HG02610 (cell line): ENCODE measurements around the gene BABAM2.

Experiments
- ATAC-seq: cut with Tn5 transposase; IDR thresholded peaks from one replicate; pipeline ENCODE4 v1.9.1; 2021; ENCODE audit warnings: mild to moderate bottlenecking, moderate library complexity; ENCODE audit not compliant: unreplicated experiment

BABAM2 gene

DNA sequence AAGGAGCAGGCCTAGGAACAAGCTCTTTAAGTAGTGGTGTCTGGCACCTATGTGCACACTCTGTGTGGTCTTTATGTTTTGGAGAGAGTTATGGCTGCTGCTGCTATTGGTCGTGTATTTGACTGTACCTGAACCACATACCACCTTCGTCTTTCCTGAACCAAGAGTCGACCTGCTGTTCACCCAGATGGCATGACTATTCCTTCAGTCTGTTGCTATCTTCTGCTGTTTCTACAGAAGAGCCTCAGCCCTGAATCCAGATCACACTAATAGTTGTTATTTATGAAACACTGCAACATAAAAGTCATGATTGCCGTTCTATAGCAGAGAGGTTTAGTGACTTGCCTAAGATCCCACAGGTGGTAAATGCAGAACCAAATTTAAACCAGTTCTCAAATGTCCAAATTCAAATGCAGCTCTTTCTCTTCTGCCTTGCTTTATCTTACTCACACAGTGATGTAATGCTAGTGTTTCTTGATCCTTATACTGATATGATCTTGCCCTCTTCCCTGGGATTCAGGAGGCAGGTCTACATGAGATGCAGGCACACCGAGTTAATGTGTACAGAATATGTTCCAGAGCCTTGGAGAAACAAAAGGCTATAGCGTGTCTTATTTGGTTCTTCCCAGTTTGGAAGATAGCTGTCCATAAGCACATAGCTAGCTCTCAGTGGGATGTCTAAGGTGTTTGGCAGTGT, 380.1 kb downstream of the BABAM2 start:
- no peak for ATAC-seq

DNA sequence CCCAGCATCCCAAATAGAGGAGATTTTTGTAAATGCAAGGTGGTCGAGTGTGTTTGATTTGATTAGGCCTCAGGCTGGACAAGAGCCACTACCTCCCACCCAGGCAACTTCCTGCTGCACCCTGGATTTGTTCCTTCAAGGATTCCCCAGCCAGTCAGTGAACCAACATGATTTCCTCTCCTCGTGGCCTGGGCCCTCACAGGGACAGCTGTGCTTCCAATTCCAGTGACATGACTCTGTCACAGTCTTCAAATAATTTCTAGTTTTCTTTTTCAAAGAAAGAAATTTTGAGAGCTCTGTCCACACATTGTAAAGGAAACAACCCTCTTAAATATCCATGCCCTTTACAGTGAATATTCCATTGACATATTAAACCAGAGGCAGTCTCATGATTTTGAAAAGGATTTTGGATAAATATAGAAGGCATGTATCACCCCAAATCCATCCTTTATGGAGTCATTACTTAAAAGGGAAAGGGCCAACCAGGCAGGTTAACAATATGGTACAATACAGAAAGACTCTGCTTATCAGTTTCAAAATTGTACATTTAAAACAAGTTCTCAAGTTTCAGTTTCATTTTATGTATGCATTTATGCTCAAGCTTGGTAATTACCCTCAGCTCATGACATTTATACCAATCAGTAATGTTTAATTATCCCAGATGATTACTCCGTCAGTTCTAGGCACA, 380.8 kb downstream of the BABAM2 start:
- no peak for ATAC-seq

DNA sequence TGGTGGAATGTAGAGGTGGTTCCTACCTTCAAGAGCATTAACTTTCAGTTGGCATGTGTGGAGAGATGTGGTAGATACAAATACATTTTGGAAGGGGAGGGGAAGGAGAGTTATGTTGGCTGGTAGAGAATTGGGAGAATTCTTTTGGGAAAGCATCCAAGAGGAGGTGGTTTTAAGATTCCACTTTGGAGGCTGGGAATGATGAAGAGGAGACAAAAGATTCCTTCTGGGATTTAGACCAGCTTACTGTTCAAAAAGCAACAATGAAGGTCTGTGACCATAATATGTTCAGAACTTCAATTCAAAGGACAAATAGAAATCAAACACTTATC, 381.4 kb downstream of the BABAM2 start:
- no peak for ATAC-seq

DNA sequence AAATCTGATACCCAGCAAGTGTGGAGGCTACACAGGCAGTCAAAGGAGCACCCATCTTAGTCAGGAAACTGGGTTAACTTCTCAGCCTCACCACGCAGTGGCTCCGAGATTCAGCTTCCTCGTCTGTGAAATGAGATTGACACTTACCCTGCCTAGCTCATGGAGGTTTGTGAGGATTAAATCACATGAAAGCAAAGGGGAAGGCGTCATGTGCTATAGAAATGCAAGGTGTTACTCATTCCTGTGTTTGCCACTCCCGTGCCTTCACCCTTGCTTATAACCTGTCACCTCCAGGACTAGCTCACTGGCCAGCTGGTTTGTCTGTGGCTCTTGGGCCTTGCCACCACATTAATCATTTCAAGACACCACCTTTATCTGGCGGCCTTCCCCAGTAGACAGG, 383.2 kb downstream of the BABAM2 start:
- peak; percentile 48 for ATAC-seq

DNA sequence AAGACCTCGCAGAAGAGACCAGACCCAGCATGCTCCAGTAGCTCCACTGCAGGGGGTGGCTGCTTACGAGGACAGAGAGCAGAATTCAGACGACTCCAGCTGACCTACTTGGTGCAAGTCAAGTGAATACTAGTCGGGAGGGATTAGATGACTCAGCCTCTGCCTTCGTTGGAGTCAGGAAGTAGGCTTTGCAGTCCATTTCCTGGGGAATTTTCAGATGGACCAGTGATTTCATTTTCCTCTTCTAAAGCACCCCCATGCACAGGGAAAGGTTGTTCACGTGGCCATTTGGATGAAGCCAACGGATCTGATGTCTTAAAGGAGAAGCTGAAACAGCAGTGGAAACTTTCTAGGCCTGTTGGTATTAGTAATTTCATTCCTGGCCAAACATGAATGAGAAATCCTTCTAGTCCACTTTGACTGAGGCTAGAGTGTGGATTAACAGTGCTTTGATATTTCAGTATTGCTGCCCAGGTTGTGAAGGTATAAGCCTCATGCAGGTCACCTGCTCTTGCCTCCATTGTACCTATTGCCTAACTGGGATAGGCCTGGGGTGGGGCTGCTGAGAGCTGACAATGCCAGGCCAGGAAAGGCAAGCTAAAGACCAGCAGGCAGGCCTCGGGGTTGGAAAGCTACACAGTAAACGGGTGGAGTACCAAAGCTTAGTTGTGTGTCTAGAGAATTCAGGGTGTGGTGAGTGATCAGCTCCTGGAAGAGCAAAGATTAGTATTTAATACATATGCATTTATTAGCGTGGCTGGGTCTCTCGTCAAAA, 384.6 kb downstream of the BABAM2 start:
- ATAC-seq = peak; percentile 45

DNA sequence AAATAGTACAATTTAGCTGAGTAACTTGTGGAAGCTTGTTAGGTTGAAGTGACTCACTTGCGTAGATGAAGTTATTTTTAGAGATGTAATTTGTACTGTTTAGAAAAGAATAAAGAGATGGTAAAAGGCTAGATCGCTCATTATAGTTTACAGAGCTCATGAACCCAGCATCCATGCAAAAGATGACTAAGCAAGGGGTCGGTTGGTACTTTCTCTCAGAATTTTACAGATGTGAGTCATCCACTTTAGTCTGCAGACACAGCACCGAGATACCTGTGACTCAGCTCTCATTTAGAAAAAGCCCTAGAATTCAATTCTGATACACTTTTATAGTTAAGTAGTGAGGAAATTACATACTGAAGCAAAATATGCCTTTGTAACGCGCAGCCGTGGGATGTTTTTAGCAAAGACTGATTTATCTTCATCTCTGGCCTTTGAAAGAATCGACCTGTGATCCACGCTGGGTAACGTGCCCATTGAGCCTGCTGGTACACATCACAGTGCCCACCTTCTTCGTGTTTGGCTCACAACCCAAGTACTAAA, 385.6 kb downstream of the BABAM2 start:
- peak; percentile 71 for ATAC-seq

DNA sequence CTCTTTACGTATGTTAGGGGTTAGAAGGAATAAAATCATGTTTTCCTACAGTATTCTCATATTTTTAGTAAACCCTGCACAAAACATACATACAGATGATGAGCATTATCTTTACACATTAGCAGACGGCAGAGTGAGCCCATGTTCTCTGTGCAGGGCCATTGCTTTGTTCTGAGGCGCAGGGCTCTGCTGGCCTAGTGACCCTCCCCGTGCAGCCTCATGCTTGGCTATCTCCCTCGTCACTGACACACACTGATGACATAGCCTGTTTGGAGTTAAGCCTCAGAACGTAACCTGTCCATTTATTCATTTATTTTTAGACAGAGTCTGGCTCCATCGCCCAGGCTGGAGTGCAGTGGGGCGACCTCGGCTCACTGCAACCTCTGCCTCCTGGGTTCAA, 386.3 kb downstream of the BABAM2 start:
- ATAC-seq = no peak

DNA sequence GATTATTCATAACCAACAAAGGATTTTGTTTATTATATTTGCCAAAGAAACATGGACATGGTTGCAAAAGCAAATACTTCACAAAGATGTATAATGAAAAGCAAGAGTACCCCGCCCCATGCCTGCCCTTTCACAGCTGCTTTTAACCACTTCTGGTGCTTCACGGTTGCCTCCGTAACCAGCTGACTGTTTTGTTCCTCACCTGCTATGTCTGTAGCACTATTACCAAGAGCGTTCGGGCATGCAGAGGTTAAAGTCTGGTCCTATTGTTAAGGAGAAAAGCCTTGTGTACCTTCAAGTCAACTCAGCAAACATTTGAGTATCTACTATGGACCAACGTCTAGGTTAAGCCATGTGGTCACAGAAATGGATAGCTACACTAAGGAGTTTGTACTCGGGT, 386.9 kb downstream of the BABAM2 start:
- ATAC-seq = no peak

DNA sequence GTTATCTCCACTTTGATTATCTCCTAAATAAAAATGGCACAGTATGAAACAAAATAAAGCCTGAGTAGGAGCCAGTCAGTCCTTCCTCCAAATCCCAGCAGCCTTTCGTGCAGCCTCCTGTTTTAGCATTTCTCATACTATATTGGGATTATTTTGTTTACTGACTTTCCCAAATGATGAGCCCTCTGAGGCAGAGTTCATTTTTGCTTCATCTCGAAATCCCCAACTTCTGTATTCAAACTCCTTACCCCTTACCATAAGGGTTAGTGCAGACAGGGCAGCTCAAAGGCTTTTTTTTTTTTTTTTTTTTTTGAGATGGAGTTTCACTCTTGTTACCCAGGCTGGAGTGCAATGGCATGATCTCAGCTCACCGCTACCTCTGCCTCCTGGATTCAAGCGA, 388.8 kb downstream of the BABAM2 start:
- no peak for ATAC-seq

DNA sequence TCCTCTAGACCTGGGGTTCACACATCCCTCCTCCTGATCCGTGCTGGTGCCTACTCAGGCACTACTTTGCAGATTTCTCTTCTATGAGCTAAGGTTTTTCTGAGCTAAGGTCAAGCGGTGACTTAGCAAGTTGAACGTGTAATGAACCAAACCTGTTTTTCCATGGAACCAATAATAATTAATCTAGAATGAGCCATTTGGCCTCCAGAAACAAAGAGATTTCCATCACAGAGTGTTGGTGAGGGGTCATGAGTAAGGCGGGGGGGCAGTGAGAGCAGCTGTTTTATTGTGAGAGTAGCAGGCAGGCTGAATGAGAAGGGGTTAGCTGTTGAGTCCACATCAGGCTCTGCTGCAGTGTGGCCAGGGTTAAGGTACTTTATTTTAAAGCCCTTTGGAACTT, 390.1 kb downstream of the BABAM2 start:
- ATAC-seq = no peak

DNA sequence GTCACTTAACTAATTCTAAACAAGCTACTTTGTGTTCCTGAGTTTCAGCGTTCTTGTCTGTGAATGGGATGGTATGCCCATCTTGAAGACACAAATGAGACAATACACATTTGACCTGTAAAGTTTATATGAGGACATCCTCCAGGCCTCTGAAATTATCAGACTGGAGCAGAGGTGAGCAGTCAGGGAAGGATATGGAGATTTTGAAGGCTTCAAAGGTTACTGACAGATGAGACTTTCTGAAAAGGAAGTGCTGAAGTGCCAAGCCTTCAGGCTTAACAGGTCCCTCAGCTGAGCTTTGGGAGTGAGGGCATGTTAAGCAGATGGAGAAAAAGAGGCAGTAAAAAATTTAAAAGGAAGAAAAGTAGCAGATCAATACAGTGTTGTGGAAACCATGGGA, 391.2 kb downstream of the BABAM2 start:
- ATAC-seq = no peak

DNA sequence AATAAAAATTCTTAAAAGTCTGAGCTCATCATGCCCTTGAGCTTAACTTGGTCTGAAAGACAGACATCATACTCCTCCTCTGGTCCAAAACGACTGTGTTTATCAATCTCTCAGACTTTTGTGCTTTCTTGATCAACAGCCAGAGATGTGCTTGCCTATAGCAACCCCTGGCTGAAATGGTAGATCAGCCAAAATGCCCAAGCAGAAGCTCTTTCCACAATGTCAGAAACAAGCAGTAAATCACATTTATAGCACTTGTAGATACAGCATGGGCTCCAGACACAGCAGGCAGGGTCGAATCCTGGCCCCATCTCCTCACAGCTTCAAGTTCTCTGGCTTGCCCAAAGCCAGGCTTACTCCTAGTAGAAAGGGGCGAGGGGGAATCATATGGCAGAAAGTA, 391.7 kb downstream of the BABAM2 start:
- no peak for ATAC-seq

DNA sequence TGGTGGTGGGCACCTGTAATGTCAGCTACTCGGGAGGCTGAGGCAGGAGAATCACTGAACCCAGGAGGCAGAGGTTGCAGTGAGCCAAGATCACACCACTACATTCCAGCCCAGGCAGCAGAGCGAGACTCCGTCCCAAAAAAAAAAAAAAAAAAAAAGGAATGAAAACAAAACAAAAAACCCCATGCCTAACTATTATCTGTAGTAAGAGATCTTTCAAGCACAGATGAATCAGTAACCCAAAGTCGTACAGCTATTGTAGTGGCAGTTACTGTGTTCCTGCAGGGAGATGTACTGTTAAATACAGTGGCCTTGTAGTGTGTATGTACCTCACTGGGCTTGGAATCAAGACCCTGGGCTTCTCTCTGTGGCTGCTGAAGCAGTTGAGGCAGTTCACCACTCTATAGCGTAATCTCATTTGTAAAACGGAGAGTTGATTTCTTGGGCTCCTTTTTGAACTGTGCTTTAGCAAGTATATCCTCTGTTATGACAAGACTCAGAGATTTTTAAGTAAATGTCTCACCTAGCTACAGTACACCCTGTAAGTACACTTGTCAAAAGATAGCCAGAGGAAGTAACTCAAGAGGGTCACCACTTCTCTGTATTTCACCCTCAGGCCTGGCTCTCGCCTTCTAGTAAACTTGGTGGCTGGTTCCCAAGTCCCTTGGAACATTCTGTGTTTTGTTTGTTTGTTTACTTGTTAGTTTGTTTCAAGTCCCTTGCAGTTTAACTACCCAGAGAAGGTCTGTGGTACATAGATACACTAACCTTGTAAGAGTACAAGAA, 392.5 kb downstream of the BABAM2 start:
- no peak for ATAC-seq

DNA sequence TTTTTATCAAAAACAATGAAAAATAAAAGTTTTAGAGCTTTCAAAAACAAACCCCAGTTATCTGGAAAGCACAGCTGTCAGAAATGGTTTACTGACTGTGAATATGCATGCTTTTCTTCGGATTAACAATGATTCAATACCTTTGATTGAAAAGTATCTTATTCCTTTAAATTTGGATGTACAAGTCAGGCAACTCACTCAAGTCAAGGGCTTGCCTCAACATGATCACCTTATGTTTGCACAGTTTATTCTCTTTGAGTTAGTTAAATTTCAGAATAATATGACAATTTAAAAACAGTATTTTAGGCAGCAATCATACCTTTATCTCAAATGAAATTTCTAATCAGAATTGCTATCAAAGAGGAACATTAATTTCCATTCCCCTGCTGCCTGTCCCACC, 393.3 kb downstream of the BABAM2 start:
- ATAC-seq = no peak

DNA sequence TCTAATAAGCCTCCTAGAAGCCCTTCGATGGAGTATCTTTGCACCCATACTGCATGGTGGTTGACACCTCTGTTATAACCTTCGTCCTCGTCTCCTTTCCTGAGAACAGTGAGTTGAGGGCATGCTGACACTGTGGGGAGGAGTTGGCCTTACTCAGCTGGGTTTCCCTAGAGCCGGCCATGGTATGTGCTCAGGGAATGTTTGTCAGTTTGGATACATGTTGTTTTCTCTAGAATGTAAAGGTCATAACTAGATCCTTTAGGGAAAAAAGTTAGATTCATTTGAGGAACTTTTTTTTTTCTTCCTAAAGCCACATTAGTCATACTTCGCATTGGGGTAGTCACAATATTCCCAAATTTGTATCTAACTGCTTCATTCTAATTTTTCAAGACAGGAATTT, 396.1 kb downstream of the BABAM2 start:
- ATAC-seq = no peak

DNA sequence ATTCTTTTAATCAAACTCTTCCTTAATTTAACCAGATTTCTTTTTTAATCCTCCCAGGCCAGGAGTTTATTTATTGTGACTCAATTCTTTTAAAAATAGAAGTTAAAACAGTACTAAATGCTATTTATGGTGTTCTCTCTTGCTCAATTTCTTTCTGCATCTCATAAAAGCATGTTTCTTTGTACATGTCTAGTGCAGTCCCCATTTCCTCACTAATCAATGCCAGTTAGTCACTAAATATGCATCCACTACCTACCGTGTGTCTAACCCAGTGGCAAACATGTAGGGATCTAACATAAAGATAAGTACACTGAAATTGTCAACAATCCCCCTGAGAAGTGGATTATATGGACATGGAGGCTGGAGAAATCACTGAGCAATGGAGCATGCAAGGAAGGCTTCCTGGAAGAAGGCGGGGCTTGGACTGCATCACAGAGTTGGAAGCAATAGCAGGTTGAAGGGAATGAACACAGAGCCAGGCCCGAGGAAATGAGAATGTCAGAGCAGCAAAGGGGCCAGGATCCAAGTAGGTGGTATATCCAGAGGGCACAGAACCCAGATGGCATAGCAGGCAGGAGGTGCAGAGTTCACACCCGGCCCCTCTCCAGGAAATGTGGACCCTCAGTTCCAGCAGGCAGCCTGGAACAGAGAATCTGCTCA, 396.9 kb downstream of the BABAM2 start:
- ATAC-seq = no peak

DNA sequence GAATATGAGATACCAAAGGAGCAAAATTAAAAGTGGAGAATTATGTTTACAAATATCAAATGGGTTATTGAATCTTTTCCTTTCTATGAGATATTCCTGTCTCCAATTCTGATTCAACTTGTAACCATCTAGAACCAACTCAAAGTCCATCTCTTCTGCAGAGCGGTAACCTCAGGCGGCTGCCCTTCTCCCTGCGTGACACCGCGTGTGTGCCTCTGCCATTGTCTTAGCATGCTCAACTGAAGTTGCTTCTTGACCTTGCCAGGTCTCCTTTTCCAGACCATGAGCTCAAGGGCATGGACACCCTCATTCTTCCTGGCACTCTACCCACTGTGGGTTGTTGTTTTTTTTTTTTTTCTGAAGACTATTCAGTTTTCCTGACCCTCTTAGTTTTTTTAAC, 398.1 kb downstream of the BABAM2 start:
- no peak for ATAC-seq

DNA sequence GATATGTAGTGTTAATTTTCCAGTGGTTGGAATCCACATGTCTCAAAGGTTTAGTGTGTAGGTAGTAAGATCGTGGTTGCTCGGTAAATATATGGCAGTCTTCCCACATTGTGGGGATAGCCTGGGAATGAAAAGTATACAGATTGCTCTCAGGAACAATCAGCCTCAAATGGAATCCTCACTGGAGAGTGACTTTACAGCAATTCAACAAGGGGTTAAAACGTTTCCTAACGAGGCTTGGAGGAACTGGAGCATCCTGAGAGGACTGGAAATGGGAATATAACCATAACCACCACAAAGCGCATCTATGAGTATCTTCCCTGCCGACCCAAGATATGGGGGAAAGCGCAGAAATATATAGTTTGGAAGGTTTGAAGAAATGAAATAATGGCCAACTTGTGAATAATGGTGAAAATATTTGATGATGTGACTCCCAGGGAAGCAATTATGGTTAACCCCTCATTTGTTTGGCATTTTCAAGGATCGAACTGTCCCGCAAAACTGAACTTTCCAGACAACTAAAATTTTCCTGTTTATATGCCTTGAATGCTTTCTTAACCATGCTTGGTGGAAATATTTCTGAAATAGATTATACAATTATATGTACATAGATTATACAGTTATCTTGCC, 401.4 kb downstream of the BABAM2 start:
- ATAC-seq = no peak

DNA sequence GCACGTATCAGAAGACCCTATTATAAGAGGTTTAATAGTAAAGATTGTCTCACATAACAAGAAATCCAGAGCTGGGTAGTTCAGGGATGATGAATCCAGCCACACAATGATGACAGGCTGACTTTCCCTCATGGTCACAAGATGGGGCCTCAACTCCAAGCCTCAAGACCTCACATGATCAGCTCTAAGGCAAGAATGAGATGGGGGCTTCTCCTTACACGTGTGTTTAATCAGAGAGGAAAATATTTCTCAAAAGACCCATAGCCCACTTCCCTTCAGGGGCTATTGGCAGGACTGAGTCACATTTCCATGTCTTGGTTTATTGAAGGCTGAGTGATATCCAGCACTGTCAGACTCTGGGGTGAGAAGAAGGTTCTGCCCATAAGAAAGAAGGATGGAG, 402.0 kb downstream of the BABAM2 start:
- ATAC-seq = no peak

DNA sequence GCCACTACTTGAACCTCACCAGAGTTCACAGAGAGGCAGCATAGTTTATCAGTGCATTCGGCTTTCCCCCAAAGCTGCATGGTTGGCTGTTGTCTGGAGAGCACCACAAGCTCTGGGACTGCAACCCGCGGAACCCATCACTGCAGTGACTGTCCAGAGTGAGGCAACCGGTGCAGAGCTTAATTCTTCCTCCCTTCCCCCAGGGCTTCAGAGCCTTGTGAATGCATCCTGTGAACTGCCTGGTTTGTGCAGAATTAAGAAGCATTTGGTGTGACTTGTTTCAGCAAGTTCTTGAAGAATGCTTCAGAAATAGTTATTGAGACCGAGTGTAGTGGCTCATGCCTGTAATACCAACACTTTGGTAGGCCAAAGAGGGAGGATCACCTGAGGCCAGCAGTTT, 402.9 kb downstream of the BABAM2 start:
- ATAC-seq = no peak
